GM12878 (cell line): ENCODE measurements around the gene DHRS12. TPM values are rescaled to one million over a fixed set of nuclear protein-coding genes. Genes with fewer than 3 reads are reported as not detected.

Experiments used
- ATAC-seq: fragments of 200-7000 bp; cut with Tn5 transposase; 3 replicates; pipeline ENCODE4 v1.9.1; 2020; ENCODE audit warnings: mild to moderate bottlenecking, moderate library complexity
- BruUV-seq: library from RNA; stranded (reverse); fragments of 400-500 nt; replicated peaks from 2 replicates; lab custom pipeline; 2021; lab: Mats Ljungman, UMichigan
- CTCF ChIA-PET: fragments of 300-600 bp; sonication (Branson Sonifier 250); formaldehyde crosslinking; extraction: SDS; loops from one replicate; lab custom pipeline; 2021; ENCODE audit warnings: inconsistent platforms; lab: Yijun Ruan, JAX
- POLR2A ChIA-PET: fragments of 350-600 bp; formaldehyde crosslinking; extraction: SDS; loops from one replicate; lab custom pipeline; 2021; ENCODE audit warnings: inconsistent platforms; lab: Charles Lee
- RAD21 ChIA-PET: fragments of 300-600 bp; sonication (Branson Sonifier 250); formaldehyde crosslinking; loops from one replicate; lab custom pipeline; 2023; ENCODE audit warnings: antibody characterized with exemption; ENCODE audit not compliant: unreplicated experiment; lab: Charles Lee
- SMC1A ChIA-PET: fragments of 300-600 bp; sonication (Branson Sonifier 250); formaldehyde crosslinking; loops from one replicate; lab custom pipeline; 2023; ENCODE audit not compliant: unreplicated experiment, uncharacterized antibody; lab: Charles Lee
- DNase-seq: peaks from one replicate; pipeline ENCODE4 v3.0.0-alpha.2; 2011; ENCODE audit warnings: low read depth, low spot score
- FAIRE-seq: peaks from 3 replicates; lab custom pipeline; 2011; peaks lifted over from hg19 to GRCh38; lab: Jason Lieb, UNC
- H2AFZ ChIP-seq: 2 replicates; pipeline ENCODE4 v1.6.0; 2011; ENCODE audit warnings: low read depth, low read length, control low read depth; ENCODE audit not compliant: control insufficient read depth
- H3K27ac ChIP-seq: 2 replicates; pipeline ENCODE4 v1.5.1; 2011; ENCODE audit warnings: control low read depth; ENCODE audit not compliant: control insufficient read depth, insufficient read depth
- H3K27me3 ChIP-seq, 2 experiments: replicated peaks in 1 of 2; 2 replicates each; pipeline versions ENCODE4 v1.6.0 to v1.6.1; 2011; ENCODE audit warnings: low read length in 1 of 2; ENCODE audit not compliant: control insufficient read depth in 2 of 2, insufficient read depth in 2 of 2
- H3K36me3 ChIP-seq, 2 experiments: 2 replicates each; pipeline ENCODE4 v1.5.1; 2011; ENCODE audit warnings: low read length in 1 of 2; ENCODE audit not compliant: control insufficient read depth in 2 of 2, insufficient read depth in 2 of 2
- H3K4me1 ChIP-seq: 2 replicates; pipeline ENCODE4 v1.6.1; 2011; ENCODE audit warnings: mild to moderate bottlenecking, low read length, moderate library complexity, mixed read lengths; ENCODE audit not compliant: control insufficient read depth, insufficient read depth
- H3K4me2 ChIP-seq: 2 replicates; pipeline ENCODE4 v1.6.0; 2011; ENCODE audit warnings: control low read depth; ENCODE audit not compliant: control insufficient read depth, insufficient read depth
- H3K4me3 ChIP-seq: fragments of 200-600 bp; sonication (generic); 2 replicates; pipeline ENCODE4 v1.5.1; 2016
- H3K79me2 ChIP-seq: 2 replicates; pipeline ENCODE4 v1.6.0; 2011; ENCODE audit warnings: low read length; ENCODE audit not compliant: control insufficient read depth, insufficient read depth
- H3K9ac ChIP-seq: 2 replicates; pipeline ENCODE4 v1.8.0; 2011; ENCODE audit warnings: low read length, control low read depth, mixed read lengths; ENCODE audit not compliant: control insufficient read depth, insufficient read depth
- H3K9me3 ChIP-seq: replicated peaks from 3 replicates; pipeline ENCODE4 v1.5.1; 2011; ENCODE audit warnings: mild to moderate bottlenecking, low read length; ENCODE audit not compliant: control insufficient read depth, insufficient read depth
- H4K20me1 ChIP-seq: 2 replicates; pipeline ENCODE4 v1.6.0; 2011; ENCODE audit not compliant: control insufficient read depth, insufficient read depth
- CBX5 ChIP-seq: sonication (generic); IDR thresholded peaks from 2 replicates; pipeline ENCODE4 v1.6.1; 2016; ENCODE audit warnings: low read depth, moderate library complexity, mild to moderate bottlenecking, inconsistent platforms
- E2F4 ChIP-seq: IDR thresholded peaks from 2 replicates; pipeline ENCODE4 v1.6.1; 2012; ENCODE audit warnings: low read depth, low read length, improper control_type of control experiment
- FOXK2 ChIP-seq: fragments of 450-650 bp; IDR thresholded peaks from 2 replicates; pipeline ENCODE4 v1.6.1; 2017; ENCODE audit warnings: mild to moderate bottlenecking, moderate library complexity
- FOXM1 ChIP-seq: IDR thresholded peaks from 2 replicates; pipeline ENCODE4 v1.6.1; 2012; ENCODE audit warnings: low read depth, mild to moderate bottlenecking, inconsistent platforms, low read length, moderate library complexity
- HDAC2 ChIP-seq: fragments of 200-600 bp; sonication (generic); IDR thresholded peaks from 2 replicates; pipeline ENCODE4 v1.6.1; 2017
- KDM1A ChIP-seq: fragments of 200-600 bp; sonication (generic); IDR thresholded peaks from 2 replicates; pipeline ENCODE4 v1.6.1; 2016; ENCODE audit warnings: borderline replicate concordance
- NBN ChIP-seq: fragments of 450-650 bp; IDR thresholded peaks from 2 replicates; pipeline ENCODE4 v1.6.1; 2016
- NFYA ChIP-seq: IDR thresholded peaks from 2 replicates; pipeline ENCODE4 v1.6.1; 2011; ENCODE audit warnings: low read depth, mild to moderate bottlenecking, low read length, improper control_type of control experiment, borderline replicate concordance
- NKRF ChIP-seq: fragments of 450-650 bp; conservative IDR thresholded peaks from 2 replicates; pipeline ENCODE4 v1.6.1; 2017; ENCODE audit warnings: mild to moderate bottlenecking, moderate library complexity
- PAX8 ChIP-seq: fragments of 450-650 bp; IDR thresholded peaks from 2 replicates; pipeline ENCODE4 v1.6.1; 2017; ENCODE audit warnings: mild to moderate bottlenecking, moderate library complexity
- PML ChIP-seq: IDR thresholded peaks from 2 replicates; pipeline ENCODE4 v1.6.1; 2012; ENCODE audit warnings: low read length, inconsistent platforms
- RCOR1 ChIP-seq: conservative IDR thresholded peaks from 2 replicates; pipeline ENCODE4 v1.6.1; 2012; ENCODE audit warnings: low read depth, low read length, improper control_type of control experiment
- SMAD1 ChIP-seq: fragments of 450-650 bp; IDR thresholded peaks from 2 replicates; pipeline ENCODE4 v1.6.1; 2018; ENCODE audit warnings: mild to moderate bottlenecking, low read depth; ENCODE audit not compliant: partially characterized antibody
- SMC3 ChIP-seq: IDR thresholded peaks from 2 replicates; pipeline ENCODE4 v1.6.1; 2011; ENCODE audit warnings: low read length, improper control_type of control experiment, borderline replicate concordance
- SRF ChIP-seq, 2 experiments: IDR thresholded peaks; 2 replicates each; pipeline ENCODE4 v1.6.1; 2011; ENCODE audit warnings: low read depth in 2 of 2, low read length in 2 of 2, mild to moderate bottlenecking in 1 of 2, moderate library complexity in 1 of 2
- TARDBP ChIP-seq: IDR thresholded peaks from 2 replicates; pipeline ENCODE4 v1.6.1; 2016; ENCODE audit warnings: borderline replicate concordance
- TCF3 ChIP-seq: IDR thresholded peaks from 2 replicates; pipeline ENCODE4 v1.6.1; 2012; ENCODE audit warnings: low read depth, mild to moderate bottlenecking, low read length, borderline replicate concordance; ENCODE audit not compliant: insufficient read depth
- YY1 ChIP-seq: IDR thresholded peaks from 2 replicates; pipeline ENCODE4 v1.6.1; 2011; ENCODE audit warnings: low read depth, mild to moderate bottlenecking, low read length
- WGBS: methylation state at CpG from one replicate; pipeline ENCODE4 v1.1.6; 2016; ENCODE audit warnings: low lambda C conversion rate; ENCODE audit not compliant: insufficient replicate concordance, insufficient coverage; ENCODE audit errors: missing lambda C conversion rate; 5-methylcytosine and 5-hydroxymethylcytosine counted together
- in situ Hi-C: fragments of 300-500 bp; cut with MboI; formaldehyde crosslinking; loops from 9 replicates; pipeline ENCODE4 v1.14.3; 2018; ENCODE audit warnings: mixed read lengths
- intact Hi-C: fragments of 100-400 bp; cut with micrococcal nuclease; formaldehyde crosslinking; loops from one replicate; pipeline ENCODE4 v1.14.2; 2022; ENCODE audit not compliant: unreplicated experiment
- polyA plus RNA-seq, 11 experiments: library from polyadenylated mRNA; depleted of rRNA in 4 of 11; unstranded in 6 of 11; stranded (reverse) in 5 of 11; fragments of >200 nt; fragmentation: Nextera tagmentation in 4 of 11; fragmentation: Illumina TruSeq in 1 of 11; extraction: Ambion mirVana in 4 of 11; extraction: Trizol in 1 of 11; gene quantifications; 1 replicate in 1 of 11; 2 replicates in 10 of 11; pipeline versions ENCODE4 v1.2.1 to v1.2.3, GENCODE V29; 2011 to 2016; ENCODE audit warnings: inconsistent platforms in 2 of 11, missing spikeins in 2 of 11, low read depth in 1 of 11
- total RNA-seq, 4 experiments: library from RNA; depleted of rRNA in 3 of 4; stranded (reverse); fragments of >200 nt in 3 of 4; fragmentation: Illumina TruSeq in 1 of 4; extraction: Trizol in 1 of 4; gene quantifications; 2 replicates each; pipeline versions ENCODE4 v1.2.1 to v1.2.3, GENCODE V29; 2013 to 2021

DHRS12 gene
- total and polyA plus RNA-seq, 10 of the 15 experiments (the other 5 are each of a cell fraction or from before 2014, with no cell fraction given) = 2.9 to 11.3 (median 8.2) TPM

- TF ChIP-seq YY1 (no peak), FOXK2 (no peak)
Observed at GRCh38 chr13:51734786-51735185, 69.2 kb downstream of the DHRS12 start (continued).

- intact Hi-C loops (no loop called here), in situ Hi-C loops (no loop called here)
- Histone ChIP-seq H3K9me3 (no peaks in the 10 kb centered on the region), H3K79me2 (no peaks in the 10 kb centered on the region), H3K4me3 (no peak overlapping the region), H4K20me1 (no peaks in the 10 kb centered on the region), H3K4me2 (no peak overlapping the region), H3K36me3 (no peaks in the 10 kb centered on the region), H3K27me3 (no peaks in the 10 kb centered on the region), H3K9ac (no peak overlapping the region), H3K4me1 (peaks cover 3% of the 10 kb centered on the region; the same call in 1 of the 2 replicates), H3K27ac (no peak overlapping the region), H2AFZ (no peak overlapping the region)
- CTCF ChIA-PET = no interaction called here
- DNase-seq = no peak
- SMC1A ChIA-PET = interaction anchor here (0.9 to 1.9 kb wide), 2 partner anchors 12 to 30 kb away, joined by 3 to 4 read pairs; no protein-coding TSS in a partner anchor
- ATAC-seq = no peak
- WGBS = 91% methylated on average over 3 of the region's 3 CpGs
- FAIRE-seq = no peak
- RAD21 ChIA-PET = no interaction called here
- BruUV-seq = no TSS peak
- POLR2A ChIA-PET = no interaction called here
- TF ChIP-seq RCOR1 (no peak), PAX8 (no peak), SMAD1 (no peak), SMC3 (no peak), TCF3 (no peak), FOXM1 (no peak), E2F4 (no peak), SRF (IDR thresholded peaks at IDR 0.05; ENCODE audit: low read depth in 2 of 2, low read length in 2 of 2) (no peak), FOXK2 (no peak), KDM1A (no peak), NBN (no peak), NKRF (no peak), PML (no peak), CBX5 (no peak), NFYA (no peak), HDAC2 (no peak), TARDBP (no peak)
Observed at GRCh38 chr13:51733374-51734298, 70.3 kb downstream of the DHRS12 start.
